BJ (cell line): Measurements from ENCODE around the gene KCNC4. TPM values are rescaled to one million over a fixed set of nuclear protein-coding genes. Genes with fewer than 3 reads are reported as not detected.
A peak's percentile ranks its signal among the peaks of the same experiment; 100 is the strongest.

Experiments
- CTCF ChIA-PET: fragments of 350-600 bp; formaldehyde crosslinking; extraction: SDS; loops from one replicate; lab custom pipeline; 2021; ENCODE audit warnings: antibody characterized with exemption, inconsistent platforms; lab: Yijun Ruan, JAX
- POLR2A ChIA-PET: fragments of 300-600 bp; sonication (Branson Sonifier 250); formaldehyde crosslinking; extraction: SDS; loops from one replicate; lab custom pipeline; 2021; ENCODE audit warnings: antibody characterized with exemption; lab: Charles Lee
- DNase-seq: peaks from one replicate; pipeline ENCODE4 v3.0.0-alpha.2; 2011; ENCODE audit warnings: low read depth
- H3K27me3 ChIP-seq: 2 replicates; pipeline ENCODE4 v1.6.0; 2011; ENCODE audit warnings: low read length; ENCODE audit not compliant: control insufficient read depth, insufficient read depth
- H3K36me3 ChIP-seq: 2 replicates; pipeline ENCODE4 v1.5.1; 2011; ENCODE audit warnings: low read length; ENCODE audit not compliant: control insufficient read depth, insufficient read depth
- H3K4me3 ChIP-seq: 2 replicates; pipeline ENCODE4 v1.5.1; 2011; ENCODE audit warnings: low read depth, mild to moderate bottlenecking, control low read depth, low read length
- CTCF ChIP-seq: IDR thresholded peaks from 2 replicates; pipeline ENCODE4 v1.5.1; 2011; ENCODE audit warnings: low read depth, mild to moderate bottlenecking, control low read depth, inconsistent platforms, low read length, moderate library complexity; ENCODE audit not compliant: insufficient read depth
- polyA plus RNA-seq: library from polyadenylated mRNA; depleted of rRNA; stranded (reverse); fragments of >200 nt; gene quantifications from 2 replicates; pipeline ENCODE4 v1.2.3, GENCODE V29; 2011

KCNC4 gene
- polyA plus RNA-seq, 1 experiment: 2.6 TPM

- no peak for TF ChIP-seq CTCF
- Histone ChIP-seq H3K36me3 (no peaks in the 10 kb centered on the region), H3K4me3 (no peak overlapping the region), H3K27me3 (no peaks in the 10 kb centered on the region)
- ChIA-PET CTCF (interaction anchor here (2.4 kb wide), 1 partner anchor 36 kb away, joined by 12 read pairs; no protein-coding TSS in a partner anchor), POLR2A (no interaction called here)
- no peak for DNase-seq
Measured at GRCh38 chr1:110243574-110243973, 33.5 kb downstream of the KCNC4 start.

GRCh38 chr1:110245876-110246620 lies 35.9 kb downstream of the KCNC4 start:
- DNase-seq: peak; percentile 25

GRCh38 chr1:110248746-110249145 lies 38.6 kb downstream of the KCNC4 start:
- TF ChIP-seq CTCF: no peak
- Histone ChIP-seq H3K4me3 (no peak overlapping the region), H3K36me3 (no peaks in the 10 kb centered on the region), H3K27me3 (no peaks in the 10 kb centered on the region)
- DNase-seq: no peak
- ChIA-PET POLR2A (no interaction called here), CTCF (no interaction called here)

More at GRCh38 chr1:110245876-110246620, 35.9 kb downstream of the KCNC4 start:
- Histone ChIP-seq H3K27me3 (no peaks in the 10 kb centered on the region), H3K36me3 (no peaks in the 10 kb centered on the region), H3K4me3 (no peak overlapping the region)
- ChIA-PET CTCF (interaction anchor here (0.9 to 1.5 kb wide), 4 partner anchors 37 to 67 kb away, joined by 3 to 5 read pairs (median 4); no protein-coding TSS in a partner anchor), POLR2A (interaction anchor here (0.6 kb wide), 1 partner anchor 10 kb away, joined by 3 read pairs; no protein-coding TSS in a partner anchor)
- TF ChIP-seq CTCF: no peak

- no peaks in the 10 kb centered on the region for H3K36me3 ChIP-seq
- no peak for TF ChIP-seq CTCF
- ChIA-PET CTCF (interaction anchor here (1.0 kb wide), 1 partner anchor 64 kb away, joined by 3 read pairs; no protein-coding TSS in a partner anchor), POLR2A (no interaction called here)
- H3K4me3 ChIP-seq: no peak overlapping the region
- DNase-seq: no peak
- no peaks in the 10 kb centered on the region; the same call in 1 of the 2 replicates for H3K27me3 ChIP-seq
Measured at GRCh38 chr1:110249256-110249655, 39.1 kb downstream of the KCNC4 start.

GRCh38 chr1:110250008-110250407 lies 39.9 kb downstream of the KCNC4 start:
- no peak overlapping the region for H3K4me3 ChIP-seq
- ChIA-PET POLR2A (no interaction called here), CTCF (interaction anchor here (1.0 kb wide), 1 partner anchor 63 kb away, joined by 3 read pairs; no protein-coding TSS in a partner anchor)
- H3K36me3 ChIP-seq: no peaks in the 10 kb centered on the region
- TF ChIP-seq CTCF: no peak
- no peaks in the 10 kb centered on the region; the same call in none of the 2 replicates for H3K27me3 ChIP-seq
- no peak for DNase-seq
